Activated naive CD4-positive, alpha-beta T cell treated with anti-CD3 and anti-CD28 coated beads, Interleukin-2, amount 50 U/mL, for 16 hours (primary cell): ENCODE measurements around the gene HDAC4.
A peak's percentile ranks its signal among the peaks of the same experiment; 100 is the strongest.

Experiments
- DNase-seq: peaks from one replicate; pipeline ENCODE4 v3.0.0-alpha.2; 2020

HDAC4 gene

GRCh38 chr2:239304533-239305221 lies 96.1 kb downstream of the HDAC4 start:
- no peak for DNase-seq

GRCh38 chr2:239303711-239304532 lies 96.9 kb downstream of the HDAC4 start:
- no peak for DNase-seq

DNA sequence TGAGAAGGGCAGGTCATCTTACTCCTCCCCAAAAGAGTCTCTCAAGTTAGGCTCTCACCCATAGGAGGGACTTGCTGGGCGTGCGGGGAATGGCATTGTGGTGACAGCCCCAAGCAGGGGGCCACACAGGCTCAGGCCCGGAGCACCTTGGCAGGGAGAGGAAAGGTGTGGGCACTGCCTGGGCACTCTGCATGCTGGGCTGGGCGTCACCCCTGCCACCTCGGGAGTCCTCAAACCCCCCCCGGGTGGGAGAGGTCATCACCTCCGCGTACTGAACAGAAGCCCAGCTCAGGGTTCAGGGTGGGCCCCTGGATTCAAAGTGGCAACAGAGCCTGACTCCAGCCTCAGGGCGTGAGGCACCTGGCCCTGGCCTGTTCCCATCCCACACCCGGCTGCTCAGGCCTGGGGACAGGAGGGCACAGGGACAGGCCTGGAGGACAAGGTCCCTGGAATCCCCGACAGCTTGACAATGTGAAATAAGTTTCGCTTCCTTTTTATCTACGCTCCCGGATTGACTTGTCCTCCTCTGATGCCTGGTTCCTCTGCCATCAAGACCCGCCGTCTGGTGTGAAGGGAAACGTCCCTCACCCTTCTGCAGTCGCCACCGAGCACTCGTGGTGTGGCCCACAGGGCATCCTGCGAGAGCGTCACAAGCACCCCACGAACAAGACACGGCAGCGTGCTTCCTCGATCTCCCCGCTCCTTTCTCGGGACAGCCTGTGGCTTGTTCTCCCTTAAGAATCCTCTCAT lies 97.8 kb downstream of the HDAC4 start:
- DNase-seq, result no peak

DNA sequence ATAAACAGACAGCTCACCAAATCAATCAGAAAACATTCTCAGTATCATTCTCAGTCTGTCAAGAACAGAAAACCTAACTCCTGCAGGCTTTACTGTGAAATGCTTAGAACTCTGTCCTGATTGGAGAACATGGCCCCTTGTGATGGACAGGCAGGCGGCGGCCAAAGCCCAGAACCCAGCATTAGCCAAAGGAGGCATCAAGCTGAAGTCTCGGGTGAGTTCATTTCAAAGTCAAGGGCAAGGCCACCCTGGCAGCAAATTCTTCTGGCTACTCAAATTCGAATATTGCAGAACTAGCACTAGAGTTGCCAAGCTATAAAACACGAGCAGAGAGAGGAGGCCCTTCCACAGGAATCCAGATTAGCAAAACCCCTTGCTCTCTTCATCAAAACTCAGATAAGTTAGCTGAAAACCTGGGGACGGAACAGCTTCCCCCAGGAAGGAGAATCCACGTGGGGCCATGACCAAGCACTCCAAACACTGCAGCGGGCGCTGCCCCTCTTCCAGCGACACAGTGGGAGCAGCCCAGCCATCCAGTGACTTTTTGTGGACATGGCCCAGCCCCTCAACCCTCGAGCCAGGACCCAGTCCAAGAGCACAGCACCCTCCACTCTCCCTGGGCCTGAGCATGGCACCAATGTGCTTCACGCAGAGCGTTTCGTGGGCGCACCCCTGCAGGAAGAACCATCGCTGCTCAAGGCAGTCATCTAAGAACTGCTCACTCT lies 98.6 kb downstream of the HDAC4 start:
- DNase-seq, result no peak

DNA sequence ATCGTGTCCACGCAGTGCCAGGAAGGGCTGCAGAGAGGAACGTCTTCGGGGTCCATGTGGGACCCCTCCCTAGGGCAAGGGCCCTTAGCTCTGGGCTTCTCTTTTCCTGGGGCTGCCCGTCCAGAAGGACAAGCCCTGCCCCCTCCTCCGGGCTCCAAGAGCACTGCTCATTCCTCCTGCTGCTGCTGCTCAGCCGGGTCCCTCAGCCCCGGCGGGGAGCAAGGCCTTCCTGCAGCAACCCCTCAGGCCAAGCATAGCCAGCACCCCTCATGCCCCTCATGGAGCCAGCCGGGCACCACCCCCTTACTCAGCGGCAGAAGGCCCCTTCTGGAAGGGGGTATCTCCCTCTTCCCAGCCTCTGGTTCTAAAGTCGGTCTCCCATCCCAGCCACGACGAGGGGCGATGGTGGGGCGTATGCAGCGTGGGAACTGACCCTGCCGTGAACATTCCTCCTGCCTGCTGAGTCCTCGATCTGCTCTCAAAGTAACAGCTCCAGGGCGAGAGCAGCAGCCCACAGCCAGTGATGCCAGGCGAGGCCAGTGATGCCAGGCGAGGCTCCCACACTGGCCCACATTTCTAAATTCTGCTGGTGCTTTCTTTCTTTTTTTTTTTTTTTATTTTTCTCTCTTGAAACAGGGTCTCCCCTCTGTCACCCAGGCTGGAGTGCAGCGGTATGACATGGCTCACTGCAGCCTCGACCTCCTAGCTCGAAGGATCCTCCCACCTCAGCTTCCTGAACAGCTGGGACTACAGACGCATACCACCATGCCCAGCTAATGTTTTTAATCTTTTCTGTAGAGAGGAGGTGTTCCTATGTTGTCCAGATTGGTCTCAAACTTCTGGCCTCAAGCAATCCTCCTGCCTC lies 99.7 kb downstream of the HDAC4 start:
- no peak for DNase-seq

DNA sequence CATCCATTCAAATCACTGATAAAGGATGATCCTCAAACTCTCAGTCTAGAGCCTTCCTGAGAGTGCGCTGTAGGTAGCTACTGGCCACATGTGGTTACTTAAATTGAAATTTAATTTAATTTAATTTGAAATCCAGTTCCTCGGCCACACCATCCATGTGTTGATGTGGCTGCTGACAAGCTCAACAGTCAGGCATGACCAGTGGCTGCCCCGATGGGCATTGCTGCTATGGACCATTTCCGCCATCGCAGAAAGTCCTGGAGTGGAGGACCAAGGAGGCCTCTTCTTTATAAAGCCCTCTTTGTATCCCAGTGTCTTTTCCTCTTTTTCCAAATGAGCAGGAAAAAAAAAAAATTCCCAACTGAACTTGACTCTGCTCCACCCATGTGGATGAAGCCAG lies 100.6 kb downstream of the HDAC4 start:
- no peak for DNase-seq

- no peak for DNase-seq
These were observed 101.4 kb downstream of the HDAC4 start for GRCh38 chr2:239299218-239299939.

DNA sequence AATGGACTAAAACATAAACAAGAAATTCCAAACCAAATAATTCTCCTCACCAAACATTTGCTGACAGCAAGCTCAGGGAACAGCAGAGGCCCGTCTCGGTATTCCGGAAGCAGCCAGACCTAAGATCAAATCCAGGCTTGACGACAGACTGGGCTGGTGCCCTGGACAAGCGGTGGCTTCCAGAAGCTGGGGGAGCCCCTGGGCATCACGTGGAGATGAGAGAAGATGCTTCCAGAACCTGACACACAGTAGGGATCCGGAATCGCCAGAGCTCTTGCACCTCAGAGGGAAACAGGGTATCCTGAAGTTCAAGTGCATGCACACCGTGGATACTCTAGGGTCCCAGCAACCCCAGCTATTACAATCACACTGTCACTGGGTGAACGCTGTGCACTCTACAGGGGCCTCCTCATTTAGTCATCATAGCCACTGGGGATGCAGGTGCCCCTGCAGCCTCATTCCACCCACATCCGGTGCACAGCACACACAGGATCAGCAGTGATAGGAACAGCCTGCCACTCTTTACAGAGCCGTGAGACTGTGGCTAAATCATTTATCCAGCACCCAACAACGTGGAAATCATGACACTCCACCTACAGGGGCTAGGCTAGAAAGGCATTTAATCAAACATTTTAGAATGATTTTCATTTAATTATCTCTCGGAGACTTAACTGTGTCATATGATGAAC lies 102.6 kb downstream of the HDAC4 start:
- DNase-seq, result peak; percentile 75

GRCh38 chr2:239297142-239298004 lies 103.4 kb downstream of the HDAC4 start:
- no peak for DNase-seq

DNA sequence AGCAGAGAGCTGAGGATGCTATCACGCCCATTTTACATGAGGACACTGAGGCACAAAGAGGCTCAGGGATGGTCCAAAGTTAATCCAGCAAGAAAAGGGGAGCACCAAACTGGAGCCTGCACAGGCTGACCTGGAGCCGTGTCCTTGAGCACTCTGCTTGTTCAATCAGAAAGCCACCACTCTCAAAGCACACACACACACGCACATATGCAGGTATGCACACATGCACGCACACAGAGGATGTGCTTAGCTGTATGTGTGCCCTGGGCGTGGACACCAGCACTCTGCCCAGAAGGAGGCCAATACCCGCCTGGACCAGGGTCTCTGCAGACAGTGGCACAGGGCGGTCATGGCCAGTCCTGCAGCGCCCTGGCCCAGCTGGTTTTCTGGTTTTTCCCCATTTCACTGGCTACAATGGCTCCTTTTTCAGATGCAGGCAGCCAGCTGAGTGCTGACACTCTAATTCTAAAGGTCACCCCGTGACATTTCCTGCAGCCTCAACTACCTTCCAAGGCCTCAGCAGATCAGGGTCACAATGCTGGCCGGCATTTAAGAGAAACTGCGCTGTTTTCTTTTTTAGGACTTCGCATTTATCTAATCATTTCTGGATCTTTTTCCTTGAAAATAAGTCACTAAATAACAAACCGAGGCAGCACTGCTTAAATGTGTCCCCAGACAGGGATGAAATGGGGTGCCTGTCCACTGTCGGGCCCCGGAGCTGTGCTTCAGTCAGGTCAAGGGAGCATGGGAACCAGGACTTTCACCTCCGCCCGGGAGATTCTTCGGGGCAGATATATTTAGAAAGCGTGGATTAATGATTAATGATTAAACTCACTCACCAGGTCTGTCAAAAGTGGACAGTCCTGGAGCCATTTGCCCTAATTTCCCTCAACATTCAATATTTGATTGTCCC lies 104.5 kb downstream of the HDAC4 start:
- no peak for DNase-seq

DNA sequence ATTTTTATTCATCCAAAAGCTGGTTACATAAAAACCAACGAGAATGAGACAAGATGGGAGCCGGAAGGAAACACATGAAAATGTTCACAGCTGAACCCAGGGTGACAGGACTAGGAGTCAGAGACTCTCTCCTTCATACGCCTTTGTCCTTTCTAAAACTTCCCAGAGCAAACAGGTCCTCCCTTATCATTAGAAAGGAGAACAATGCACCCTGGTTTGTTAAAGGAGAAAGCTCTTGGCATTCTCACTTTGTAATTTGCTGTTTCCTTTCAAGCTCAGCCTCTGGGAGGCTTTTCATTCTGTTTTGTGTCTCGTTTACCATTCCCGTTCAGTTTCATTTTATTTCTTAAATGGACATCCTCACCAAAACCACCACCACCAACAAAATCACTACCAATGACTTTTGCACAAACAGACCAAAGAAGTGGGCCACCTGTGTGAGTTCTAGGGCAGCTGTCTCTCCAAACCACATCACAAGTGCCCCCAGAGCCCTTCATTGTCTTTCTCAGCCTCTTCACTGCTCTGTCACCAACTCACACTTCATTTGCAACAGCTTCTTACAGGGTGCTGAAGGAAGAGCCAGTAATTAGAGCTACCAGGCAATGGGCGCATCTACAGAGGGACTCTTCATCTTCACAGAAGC lies 105.3 kb downstream of the HDAC4 start:
- no peak for DNase-seq

DNA sequence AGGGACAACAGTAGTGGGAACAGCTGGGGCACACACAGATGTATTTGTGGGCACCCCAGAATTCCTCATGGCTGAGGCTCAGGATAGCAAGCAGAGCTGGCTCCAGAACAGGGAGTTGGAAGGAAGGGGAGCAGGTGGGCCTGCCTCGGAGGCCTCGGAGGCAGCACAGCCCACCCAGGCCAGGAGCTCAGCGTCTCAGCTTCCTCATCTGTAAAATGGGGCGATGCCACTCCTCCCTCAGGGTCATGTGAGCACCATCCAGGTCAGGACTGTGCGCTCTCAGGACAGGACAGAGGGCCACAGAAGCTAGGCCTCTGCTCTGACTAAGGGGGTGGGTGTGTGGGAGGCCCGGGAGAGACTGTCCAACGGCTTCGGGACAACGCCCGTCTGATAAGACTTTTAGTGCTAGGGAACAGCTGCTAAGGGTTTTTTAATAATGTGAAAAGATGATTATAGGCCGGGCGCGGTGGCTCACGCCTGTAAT lies 106.2 kb downstream of the HDAC4 start:
- DNase-seq, result no peak

DNA sequence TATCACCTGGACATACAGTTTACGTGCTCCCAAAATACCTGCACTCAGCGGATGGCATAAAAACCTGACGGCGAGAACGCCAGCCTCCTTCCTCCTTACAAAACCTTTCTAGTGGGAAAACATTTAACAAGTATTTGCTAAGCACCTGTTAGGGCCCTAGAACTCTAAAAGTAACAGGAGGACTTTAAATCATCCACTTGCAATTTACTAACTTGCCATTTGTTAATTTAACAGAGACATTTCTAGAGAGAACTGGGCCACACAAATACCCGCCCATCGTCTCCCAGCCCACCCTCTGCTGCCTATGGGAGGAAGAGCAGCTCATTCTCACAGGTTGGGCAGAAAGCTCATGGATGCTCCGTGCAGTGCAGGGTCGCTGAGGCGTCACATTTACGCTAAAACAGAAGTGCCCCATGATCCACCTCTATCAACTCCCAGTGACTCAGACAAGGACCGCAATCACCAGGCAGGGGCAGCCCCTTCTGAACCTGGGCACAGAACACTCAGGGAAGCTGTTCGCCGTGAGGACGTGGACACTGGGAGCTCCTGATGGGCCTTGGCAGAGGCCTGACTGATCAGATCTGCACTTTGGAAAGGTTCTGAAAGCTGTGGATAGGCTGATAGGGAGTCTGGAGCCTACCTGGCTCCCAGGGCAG lies 106.9 kb downstream of the HDAC4 start:
- peak; percentile 63 for DNase-seq

GRCh38 chr2:239292959-239293774 lies 107.7 kb downstream of the HDAC4 start:
- DNase-seq, result no peak

- DNase-seq, result no peak
These were observed 108.3 kb downstream of the HDAC4 start for GRCh38 chr2:239292531-239292930.
